Prostate gland (tissue), 2 donors: ENCODE results near the gene ZNF664.

Experiments used
- POLR2A ChIP-seq: fragments of 450-650 bp; IDR thresholded peaks from one replicate; pipeline ENCODE4 v1.6.1; 2016; ENCODE audit warnings: antibody characterized with exemption, mild to moderate bottlenecking
- TF ChIP-seq, protein P1 (sequence below), 4 experiments: fragments of 200-600 bp in 2 of 4; fragments of 450-650 bp in 2 of 4; sonication (generic) in 2 of 4; IDR thresholded peaks; 1 replicate in 3 of 4; 2 replicates in 1 of 4; pipeline ENCODE4 v1.5.1; 2016 to 2019; ENCODE audit warnings: antibody characterized with exemption in 4 of 4, mild to moderate bottlenecking in 2 of 4, moderate library complexity in 2 of 4

DNA sequence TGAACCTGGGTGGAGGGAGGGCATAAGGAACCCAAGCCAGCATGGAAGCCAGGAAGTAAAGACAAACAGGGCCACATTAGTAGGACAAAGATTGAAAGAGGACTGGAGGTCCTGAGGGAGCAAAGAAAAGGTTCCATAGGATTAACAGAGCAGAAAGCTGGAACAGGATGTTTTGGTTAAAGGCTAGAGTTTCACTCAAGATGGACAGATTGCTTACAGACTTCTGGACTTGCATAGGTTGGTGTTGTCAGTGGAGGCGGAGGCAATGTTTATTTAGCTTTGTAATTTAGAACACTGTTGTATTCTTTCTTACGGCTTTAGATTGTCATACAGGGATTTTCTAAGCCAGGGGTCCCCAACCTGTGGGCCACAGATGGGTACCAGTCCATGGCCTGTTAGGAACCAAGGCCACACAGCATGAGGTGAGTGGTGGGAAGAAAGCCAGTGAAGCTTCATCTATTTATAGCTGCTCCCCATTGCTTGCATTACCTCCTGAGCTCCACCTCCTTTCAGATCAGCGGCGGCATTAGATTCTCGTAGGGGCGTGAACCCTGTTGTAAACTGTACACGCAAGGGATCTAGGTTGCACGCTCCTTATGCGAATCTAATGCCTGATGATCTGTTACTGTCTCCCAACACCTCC is 31.3 kb downstream of the ZNF664 start:
- no peak for TF ChIP-seq POLR2A
- TF ChIP-seq, protein P1, sequence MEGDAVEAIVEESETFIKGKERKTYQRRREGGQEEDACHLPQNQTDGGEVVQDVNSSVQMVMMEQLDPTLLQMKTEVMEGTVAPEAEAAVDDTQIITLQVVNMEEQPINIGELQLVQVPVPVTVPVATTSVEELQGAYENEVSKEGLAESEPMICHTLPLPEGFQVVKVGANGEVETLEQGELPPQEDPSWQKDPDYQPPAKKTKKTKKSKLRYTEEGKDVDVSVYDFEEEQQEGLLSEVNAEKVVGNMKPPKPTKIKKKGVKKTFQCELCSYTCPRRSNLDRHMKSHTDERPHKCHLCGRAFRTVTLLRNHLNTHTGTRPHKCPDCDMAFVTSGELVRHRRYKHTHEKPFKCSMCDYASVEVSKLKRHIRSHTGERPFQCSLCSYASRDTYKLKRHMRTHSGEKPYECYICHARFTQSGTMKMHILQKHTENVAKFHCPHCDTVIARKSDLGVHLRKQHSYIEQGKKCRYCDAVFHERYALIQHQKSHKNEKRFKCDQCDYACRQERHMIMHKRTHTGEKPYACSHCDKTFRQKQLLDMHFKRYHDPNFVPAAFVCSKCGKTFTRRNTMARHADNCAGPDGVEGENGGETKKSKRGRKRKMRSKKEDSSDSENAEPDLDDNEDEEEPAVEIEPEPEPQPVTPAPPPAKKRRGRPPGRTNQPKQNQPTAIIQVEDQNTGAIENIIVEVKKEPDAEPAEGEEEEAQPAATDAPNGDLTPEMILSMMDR (IDR thresholded peaks at IDR 0.05): no peak
